GM19452 (cell line): ENCODE results near the gene ATP6AP1.
"Not testable (repeated sequence)": the region's sequence is repeated elsewhere in the genome, so short reads cannot be mapped to it uniquely, and the experiment has no call there.

Source experiments
- ATAC-seq: cut with Tn5 transposase; IDR thresholded peaks from one replicate; pipeline ENCODE4 v1.9.1; 2021; ENCODE audit not compliant: unreplicated experiment

The ATP6AP1 gene, protein sequence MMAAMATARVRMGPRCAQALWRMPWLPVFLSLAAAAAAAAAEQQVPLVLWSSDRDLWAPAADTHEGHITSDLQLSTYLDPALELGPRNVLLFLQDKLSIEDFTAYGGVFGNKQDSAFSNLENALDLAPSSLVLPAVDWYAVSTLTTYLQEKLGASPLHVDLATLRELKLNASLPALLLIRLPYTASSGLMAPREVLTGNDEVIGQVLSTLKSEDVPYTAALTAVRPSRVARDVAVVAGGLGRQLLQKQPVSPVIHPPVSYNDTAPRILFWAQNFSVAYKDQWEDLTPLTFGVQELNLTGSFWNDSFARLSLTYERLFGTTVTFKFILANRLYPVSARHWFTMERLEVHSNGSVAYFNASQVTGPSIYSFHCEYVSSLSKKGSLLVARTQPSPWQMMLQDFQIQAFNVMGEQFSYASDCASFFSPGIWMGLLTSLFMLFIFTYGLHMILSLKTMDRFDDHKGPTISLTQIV

DNA sequence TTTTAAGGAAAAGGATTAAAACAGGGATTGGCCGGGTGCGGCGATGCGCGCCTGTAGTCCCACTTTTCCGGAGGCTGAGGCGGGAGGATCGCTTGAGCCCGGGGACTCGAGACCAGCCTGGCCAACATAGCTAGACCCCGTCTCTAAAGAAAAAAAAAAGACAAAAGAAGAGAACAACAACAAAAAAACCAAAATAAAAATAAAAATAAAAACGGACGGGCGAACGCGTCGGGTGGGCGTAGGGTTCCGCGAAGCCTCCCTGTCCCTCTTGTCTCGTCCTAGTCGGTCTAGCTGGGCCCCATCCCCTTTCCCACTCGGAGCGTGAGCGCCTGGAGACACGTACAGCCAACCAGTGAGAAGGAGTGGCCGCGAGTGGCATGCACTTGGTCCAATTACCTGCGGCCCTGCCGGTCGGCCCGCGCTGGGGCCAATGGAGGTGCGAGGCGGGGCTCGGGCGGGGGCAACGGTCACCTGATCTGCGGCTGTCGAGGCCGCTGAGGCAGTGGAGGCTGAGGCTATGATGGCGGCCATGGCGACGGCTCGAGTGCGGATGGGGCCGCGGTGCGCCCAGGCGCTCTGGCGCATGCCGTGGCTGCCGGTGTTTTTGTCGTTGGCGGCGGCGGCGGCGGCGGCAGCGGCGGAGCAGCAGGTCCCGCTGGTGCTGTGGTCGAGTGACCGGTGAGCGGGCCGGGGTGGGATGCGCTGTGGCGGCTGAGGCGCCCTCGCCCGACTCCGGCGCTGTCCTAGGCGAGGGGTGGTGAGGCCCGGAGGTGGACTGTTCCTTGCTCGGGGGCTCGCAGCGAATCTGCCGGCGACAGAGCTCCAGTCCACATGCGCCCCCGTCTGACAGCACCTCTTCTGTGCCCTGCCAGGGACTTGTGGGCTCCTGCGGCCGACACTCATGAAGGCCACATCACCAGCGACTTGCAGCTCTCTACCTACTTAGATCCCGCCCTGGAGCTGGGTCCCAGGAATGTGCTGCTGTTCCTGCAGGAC, at the start of gene ATP6AP1:
ATP6AP1 (plus strand) TSS at position 502 of the 996 bp plus-strand sequence; CDS start at position 518, 16 bp downstream.
- ATAC-seq = peak; percentile 96

DNA sequence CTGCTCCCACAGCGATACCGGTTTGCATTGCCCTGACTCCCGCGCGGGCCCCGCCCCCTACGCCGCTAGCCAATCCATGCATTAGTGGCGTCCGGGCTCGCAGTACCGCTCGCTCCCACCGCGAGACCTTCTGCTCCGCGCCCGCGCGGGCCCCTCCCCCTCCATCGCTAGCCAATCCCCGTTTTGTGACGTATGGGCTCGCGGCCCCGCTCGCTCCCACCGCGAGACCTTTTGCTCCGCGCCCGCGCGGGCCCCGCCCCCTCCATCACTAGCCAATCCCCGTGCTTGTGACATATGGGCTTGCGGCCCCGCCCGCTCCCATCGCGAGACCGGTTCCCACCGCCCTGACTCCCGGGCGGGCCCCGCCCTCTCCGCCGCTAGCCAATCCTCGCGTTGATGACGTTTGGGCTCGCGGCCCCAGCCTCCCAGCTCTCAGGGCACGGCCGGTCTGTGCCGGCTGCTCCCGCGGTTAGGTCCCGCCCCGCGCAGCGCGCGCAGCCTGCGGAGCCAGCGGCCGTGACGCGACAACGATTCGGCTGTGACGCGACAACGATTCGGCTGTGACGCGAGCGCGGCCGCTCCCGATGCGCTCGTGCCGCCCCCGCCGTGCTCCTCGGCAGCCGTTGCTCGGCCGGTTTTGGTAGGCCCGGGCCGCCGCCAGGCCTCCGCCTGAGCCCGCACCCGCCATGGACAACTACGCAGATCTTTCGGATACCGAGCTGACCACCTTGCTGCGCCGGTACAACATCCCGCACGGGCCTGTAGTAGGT, 49.5 kb upstream of the ATP6AP1 start, which contains the start of gene EMD:
EMD (plus strand) TSS at position 497 of the 770 bp plus-strand sequence; CDS start at position 687, 190 bp downstream.
- ATAC-seq = peak; percentile 83

DNA sequence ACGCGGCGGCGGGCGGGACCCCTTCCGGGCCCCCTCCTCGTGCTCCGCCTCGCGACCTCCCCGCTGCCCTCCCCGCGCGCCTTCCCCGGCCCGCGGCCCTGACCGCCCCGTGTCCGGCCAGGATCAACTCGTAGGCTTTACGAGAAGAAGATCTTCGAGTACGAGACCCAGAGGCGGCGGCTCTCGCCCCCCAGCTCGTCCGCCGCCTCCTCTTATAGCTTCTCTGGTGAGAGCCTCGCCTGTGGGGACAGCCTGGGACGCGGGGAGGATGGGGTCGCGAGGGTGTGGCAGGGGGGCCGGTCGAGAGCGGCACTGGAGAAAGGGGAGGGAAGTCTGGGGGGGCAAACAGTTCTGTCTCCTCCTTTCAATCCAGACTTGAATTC, 48.9 kb upstream of the ATP6AP1 start:
- ATAC-seq = no peak

DNA sequence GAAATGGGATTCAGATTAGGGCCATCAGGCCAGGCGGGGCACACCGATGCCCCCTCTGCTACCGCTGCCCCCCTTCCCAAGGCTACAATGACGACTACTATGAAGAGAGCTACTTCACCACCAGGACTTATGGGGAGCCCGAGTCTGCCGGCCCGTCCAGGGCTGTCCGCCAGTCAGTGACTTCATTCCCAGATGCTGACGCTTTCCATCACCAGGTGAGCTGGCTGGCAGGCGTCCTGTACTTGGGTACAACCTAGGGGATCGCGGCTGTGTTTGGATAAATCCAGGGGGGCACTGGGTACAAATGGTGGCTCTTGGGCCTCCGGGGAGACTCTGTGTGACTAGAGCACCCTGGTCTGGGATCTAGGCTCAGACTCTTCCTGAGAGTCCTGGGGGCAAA, 48.3 kb upstream of the ATP6AP1 start:
- no peak for ATAC-seq

DNA sequence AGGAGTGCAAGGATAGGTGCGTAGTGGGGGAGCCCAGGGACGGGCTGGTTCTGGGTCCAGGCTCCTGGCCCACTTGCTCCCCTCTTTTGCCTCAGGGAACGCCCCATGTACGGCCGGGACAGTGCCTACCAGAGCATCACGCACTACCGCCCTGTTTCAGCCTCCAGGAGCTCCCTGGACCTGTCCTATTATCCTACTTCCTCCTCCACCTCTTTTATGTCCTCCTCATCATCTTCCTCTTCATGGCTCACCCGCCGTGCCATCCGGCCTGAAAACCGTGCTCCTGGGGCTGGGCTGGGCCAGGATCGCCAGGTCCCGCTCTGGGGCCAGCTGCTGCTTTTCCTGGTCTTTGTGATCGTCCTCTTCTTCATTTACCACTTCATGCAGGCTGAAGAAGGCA, 47.7 kb upstream of the ATP6AP1 start:
- ATAC-seq = no peak

DNA sequence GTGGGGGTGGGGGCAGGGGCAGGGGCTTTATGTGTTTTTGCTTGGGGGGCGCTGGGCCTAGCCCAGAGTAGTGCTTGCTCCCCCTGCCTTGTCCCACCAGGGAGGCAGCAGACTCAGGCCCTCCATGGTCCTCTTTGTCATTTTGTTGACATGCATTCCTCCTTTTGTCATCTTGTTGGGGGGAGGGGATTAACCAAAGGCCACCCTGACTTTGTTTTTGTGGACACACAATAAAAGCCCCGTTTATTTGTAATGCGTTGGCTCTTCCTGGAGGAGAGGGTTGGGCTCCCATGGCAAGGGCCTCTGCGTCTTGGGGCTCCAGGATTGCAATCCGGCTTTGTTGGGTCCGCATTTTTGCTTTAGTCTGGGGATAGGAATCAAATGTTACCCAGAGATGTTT, 47.2 kb upstream of the ATP6AP1 start:
- ATAC-seq = no peak

DNA sequence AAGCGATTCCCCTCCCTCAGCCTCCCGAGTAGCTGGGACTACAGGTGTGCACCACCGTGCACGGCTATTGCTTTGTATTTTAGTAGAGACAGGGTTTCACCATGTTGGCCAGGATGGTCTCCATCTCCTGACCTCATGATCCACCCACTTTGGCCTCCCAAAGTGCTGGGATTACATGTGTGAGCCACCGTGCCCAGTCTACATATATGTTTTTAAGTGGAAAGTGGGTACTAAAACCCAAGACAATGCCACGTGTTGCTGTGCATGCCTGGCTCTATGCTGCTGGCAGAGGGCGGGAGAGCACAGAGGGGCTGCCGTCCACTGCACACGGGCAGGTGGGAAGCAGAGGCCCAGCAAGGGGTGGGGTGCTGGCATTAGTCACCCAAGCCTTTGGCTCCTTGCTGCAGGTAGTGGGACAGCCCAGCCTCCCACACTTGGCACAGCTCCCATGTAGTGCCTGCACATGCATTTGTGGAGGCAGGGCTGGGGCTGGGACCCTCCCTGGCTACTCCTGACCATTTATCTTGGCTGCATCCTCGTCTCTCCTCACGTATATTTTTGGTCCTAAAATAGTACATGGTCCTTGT, 45.9 kb upstream of the ATP6AP1 start:
- ATAC-seq = no peak

DNA sequence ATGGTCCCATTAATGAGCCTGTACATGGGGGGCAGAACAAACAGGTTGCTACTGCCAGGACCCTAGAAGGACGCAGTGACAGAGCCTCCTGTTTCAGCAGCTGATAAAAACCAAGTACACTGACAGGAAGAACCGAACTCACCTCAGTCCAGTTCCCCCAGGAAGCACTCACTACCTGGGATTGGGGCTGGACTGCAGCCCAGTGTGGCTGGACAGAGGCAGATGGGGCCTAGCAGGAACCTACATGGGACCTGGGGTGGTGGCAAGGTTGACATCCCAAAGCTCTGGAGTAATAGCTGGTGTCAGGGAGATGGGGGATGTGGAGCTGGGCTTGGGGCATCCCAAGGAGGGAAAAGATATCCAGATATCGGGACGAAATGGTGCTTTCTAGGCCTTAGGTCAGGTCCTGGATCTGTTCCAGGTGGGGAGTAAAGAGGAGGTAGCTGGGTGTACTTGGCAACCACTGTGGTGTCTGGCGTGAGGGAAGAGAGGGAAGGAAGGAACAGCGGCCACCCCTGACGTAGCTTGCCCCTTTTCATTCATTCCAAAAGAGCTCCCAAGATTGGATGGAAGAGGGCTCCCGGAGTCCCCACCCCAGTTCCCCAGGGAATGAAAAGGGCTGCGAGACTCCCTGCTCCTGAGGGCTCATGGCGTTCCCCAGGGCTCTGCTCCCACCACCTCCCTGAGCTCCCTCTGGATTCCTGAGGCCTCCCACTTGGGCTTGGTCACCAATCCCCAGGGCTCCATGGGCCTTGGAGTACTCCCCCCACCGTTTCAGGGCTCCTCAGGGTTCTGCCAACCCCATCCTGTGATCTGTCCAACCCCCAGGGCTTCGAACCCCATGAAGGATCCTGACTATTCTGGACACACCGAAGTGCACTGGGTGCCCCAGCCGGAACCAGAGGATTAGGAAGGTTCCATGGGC, 44.9 kb upstream of the ATP6AP1 start:
- no peak for ATAC-seq

DNA sequence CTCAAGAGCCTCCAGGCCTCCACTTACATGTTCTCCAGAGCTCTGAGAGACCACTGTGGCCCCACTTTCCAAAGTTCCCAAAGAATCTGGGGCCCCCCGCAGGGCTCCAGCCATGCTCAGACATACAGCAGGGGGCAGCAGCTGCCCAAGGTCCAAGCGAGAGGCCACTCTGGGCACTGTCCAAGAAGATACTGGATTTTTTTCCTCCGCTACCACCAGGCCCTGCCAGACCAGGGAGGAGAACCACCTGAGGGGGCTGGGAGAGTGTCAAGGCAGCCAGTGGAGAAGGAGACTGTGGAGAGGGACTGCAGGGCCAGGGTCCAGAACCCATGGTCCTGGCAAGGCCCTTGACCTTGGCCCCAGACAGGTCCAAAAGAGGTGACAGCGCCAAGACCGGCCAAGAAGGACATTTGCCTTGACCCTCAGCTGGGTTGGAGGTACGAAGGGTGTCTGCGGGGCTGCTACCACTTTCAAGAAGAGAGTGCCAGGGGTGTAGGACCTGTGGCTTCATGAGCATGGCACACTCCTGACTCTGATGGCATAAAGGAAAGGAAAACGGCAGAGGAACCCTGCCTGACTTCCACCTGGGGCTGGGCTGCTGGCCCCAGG, 44.1 kb upstream of the ATP6AP1 start:
- no peak for ATAC-seq

DNA sequence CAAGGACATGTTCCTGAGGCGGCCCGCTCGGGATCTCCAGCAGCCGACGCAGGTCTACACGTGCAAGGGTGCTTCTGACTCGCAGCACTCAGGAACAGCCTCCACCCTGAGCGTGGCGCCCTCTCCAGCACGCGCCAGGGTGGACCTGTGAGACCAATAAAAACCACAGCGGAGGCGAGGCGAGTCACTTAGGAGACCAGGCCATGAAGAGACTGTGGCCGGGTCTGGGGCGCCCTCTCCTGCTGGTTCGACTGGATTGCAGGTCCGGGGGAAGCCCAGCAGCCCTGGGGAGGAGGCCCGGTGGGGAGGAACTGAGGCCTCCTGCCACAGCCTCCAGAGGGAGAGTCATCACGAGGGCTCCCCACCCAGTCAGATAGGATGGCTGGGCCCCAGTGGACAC, 40.4 kb upstream of the ATP6AP1 start:
- not testable (repeated sequence) for ATAC-seq

DNA sequence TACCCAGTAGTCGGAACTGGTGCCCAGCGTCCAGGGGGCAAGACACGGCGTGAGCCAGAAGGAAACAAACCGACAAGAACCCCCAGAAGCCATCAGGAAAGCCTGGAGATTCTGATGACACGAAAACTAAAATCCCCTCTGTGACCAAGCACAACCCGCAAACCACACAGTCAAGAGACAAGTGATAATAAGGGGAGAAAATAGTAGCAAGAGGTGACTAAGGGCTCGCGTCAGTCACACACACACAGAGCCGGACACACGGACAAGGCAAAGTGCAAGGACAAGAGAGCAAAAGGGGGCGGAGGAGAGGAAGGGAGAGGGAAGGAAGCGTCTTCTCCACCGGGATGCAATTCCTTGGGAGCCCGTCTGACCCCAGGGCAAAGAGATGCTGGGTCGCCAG, 39.8 kb upstream of the ATP6AP1 start:
- not testable (repeated sequence) for ATAC-seq

DNA sequence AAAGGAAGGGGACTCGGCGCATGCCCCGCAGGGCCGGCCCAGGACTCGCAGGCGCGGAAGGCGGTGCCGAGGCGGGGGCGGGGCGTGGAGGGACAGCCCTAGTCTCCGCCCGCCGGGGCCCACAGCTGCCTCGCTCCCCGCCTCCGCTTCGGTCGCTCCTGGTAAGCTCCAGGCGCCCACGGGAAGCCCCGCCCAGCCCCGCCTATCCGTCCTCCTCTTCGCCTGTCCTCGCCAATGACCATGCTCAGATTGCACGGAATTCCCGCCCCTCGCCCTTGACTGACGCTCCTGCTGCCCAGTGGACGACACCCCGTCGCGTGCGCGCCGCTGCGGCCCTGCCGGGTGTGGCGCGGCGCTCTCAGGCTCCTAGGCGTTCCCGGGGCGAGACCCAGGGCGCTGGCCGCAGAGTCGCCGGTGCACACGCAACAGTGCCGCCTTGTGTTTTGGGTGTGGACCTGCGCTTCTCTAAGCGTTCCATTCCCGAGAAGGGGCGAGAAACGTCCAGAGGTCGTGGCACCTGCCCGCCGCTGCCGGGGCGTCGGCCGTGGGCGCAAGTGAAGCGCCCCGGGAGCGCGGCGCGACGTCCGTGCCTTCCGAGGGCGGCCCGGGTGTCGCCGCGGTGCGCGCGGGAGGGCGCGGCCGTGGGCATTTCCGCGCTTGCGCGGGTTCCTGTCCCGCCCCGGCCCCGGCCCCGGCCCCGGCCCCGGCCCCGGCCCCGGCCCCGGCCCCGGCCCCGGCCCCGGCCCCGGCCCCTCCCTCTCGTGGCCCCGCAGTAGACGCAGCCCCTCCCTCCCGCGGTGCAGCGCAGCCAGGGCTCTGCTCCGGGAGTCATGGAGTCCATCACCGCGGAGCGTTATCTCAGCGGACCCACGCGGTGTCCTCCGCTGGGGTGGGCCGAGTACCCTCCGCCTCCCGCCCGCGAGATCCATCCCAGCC, 38.4 kb upstream of the ATP6AP1 start:
- peak; percentile 64 for ATAC-seq

DNA sequence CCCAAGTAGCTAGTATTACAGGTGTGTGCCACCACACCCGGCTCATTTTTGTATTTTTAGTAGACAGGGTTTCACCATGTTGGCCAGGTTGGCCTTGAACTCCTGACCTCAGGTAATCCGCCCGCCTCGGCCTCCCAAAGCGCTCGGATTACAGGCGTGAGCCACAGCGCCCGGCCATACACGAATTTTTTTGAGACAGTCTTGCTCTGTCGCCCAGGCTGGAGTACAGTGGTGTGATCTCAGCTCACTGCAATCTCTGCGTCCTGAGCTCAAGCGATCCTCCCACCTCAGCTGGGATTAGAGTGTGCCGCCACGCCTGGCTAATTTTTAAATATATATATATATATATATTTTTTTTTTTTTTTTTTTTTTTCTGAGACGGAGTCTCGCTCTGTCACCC, 32.1 kb upstream of the ATP6AP1 start:
- ATAC-seq = not testable (repeated sequence)

DNA sequence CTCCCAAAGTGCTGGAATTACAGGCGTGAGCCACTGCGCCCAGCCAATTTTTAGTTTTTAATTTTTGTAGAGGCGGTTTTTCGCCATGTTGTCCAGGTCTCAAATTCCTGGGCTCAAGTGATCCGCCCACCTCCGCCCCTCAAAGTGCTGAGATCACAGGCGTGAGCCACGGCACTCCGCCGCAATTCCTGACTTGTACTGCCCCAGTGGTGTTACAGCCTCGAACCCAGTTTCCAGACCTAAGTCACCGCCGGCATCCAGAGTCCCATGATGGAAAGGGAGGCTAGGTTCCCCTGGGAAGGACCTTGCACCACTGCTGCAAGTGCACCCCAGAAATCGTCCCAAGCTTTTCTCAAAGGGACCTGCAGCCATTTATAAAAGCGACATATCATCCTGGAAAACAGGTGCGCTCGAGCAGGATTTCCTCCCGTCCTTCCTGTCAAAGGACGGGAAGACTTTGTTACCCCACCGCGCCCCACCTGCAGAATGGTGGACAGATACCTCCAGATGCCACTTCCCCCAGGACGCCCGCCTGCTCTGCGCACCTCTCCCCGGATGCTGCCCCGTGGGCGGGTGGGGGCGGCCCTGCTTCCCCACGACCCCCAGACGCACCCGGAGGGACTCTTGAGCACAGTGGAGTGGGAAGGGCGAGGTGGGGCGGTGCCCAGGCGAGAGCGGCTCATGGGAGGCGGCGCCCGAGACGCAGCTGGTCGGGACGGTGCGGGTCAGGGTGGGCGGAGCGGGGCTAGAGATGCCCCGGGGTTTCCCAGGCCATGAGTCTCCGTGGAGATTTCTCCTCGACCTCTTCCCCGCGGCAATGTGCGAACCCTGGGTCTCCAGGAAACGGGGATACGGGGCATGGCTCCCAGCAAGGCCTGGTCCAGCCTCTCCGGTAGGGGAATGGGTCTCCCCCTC, 31.2 kb upstream of the ATP6AP1 start:
- peak; percentile 45 for ATAC-seq

DNA sequence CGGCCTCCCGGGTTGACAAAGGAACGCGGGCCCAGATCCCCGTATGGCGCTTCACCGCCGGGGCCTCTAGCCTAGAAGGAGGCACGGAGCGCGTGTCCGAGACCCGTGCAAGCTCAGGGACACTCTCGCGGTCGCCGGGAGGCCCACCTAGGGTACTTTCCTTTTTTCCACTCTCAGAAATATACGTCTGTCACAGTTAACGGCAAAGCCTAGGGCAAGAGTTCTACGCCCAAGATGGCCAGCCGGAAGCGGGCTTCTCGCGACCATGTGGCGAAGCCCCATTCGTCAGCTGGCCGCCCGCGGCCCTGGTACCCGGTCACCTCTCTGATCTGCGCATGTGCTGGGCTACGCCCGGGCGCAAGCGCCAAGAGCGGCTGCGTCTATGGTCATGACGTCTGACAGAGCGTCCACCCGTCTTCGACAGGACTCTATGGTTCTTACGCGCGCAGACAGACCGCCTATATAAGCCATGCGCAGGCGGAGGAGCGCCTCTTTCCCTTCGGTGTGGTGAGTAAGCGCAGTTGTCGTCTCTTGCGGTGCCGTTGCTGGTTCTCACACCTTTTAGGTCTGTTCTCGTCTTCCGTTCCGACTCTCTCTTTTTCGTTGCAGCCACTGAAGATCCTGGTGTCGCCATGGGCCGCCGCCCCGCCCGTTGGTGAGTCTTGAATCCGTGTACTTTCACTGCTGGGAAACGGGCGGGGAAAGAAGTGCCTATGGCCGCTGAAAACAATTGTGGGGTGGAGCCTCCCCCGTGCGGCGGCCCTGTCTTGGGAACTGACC, 30.4 kb upstream of the ATP6AP1 start, which contains the start of gene RPL10:
RPL10 (plus strand) TSS at position 490 of the 780 bp plus-strand sequence; CDS start at position 633, 143 bp downstream.
- peak; percentile 75 for ATAC-seq
